Measurements from ENCODE around the gene ZNF280B.
"Not testable (repeated sequence)": the region's sequence is repeated elsewhere in the genome, so short reads cannot be mapped to it uniquely, and the experiment has no call there.

ZNF280B gene

GRCh38 chr22:22523494-22523893 is 15.0 kb upstream of the ZNF280B start:
- Histone ChIP-seq H3K9me3 (ENCODE audit: insufficient read depth, low read length) (no peaks in the 10 kb centered on the region), H3K4me3 (ENCODE audit: insufficient read length, low read depth) (no peak overlapping the region), H3K9ac (ENCODE audit: insufficient read length, low read depth) (no peak overlapping the region), H3K4me1 (ENCODE audit: insufficient read depth, insufficient read length) (no peaks in the 10 kb centered on the region), H3K27me3 (ENCODE audit: insufficient read depth, insufficient read length) (peaks cover 93% of the 10 kb centered on the region), H3K36me3 (ENCODE audit: insufficient read depth, insufficient read length, low read length) (no peaks in the 10 kb centered on the region)
- TF ChIP-seq YY1 (IDR thresholded peaks at IDR 0.05; ENCODE audit: insufficient read depth, insufficient read length) (no peak), SUZ12 (IDR thresholded peaks at IDR 0.05; ENCODE audit: extremely low read depth, insufficient read depth, insufficient read length) (no peak), ZNF274 (IDR thresholded peaks at IDR 0.05; ENCODE audit: low read depth, low read length) (no peak)
- no peak for DNase-seq (ENCODE audit: low read depth, low spot score)

GRCh38 chr22:22521631-22522030 is 13.1 kb upstream of the ZNF280B start:
- H3K9ac ChIP-seq (ENCODE audit: insufficient read length, low read depth): no peak overlapping the region
- TF ChIP-seq SUZ12 (IDR thresholded peaks at IDR 0.05; ENCODE audit: extremely low read depth, insufficient read depth, insufficient read length) (no peak), ZNF274 (IDR thresholded peaks at IDR 0.05; ENCODE audit: low read depth, low read length) (no peak), YY1 (IDR thresholded peaks at IDR 0.05; ENCODE audit: insufficient read depth, insufficient read length) (no peak)

GRCh38 chr22:22520667-22521602 is 12.4 kb upstream of the ZNF280B start:
- H3K4me1 ChIP-seq (ENCODE audit: insufficient read depth, insufficient read length): no peaks in the 10 kb centered on the region
- H3K9ac ChIP-seq (ENCODE audit: insufficient read length, low read depth): no peak overlapping the region
- H3K36me3 ChIP-seq (ENCODE audit: insufficient read depth, insufficient read length, low read length): no peaks in the 10 kb centered on the region
- no peak overlapping the region for H3K4me3 ChIP-seq (ENCODE audit: insufficient read length, low read depth)
- no peaks in the 10 kb centered on the region for H3K9me3 ChIP-seq (ENCODE audit: insufficient read depth, low read length)
- DNase-seq (ENCODE audit: low read depth, low spot score): no peak
- TF ChIP-seq ZNF274 (IDR thresholded peaks at IDR 0.05; ENCODE audit: low read depth, low read length) (no peak), SUZ12 (IDR thresholded peaks at IDR 0.05; ENCODE audit: extremely low read depth, insufficient read depth, insufficient read length) (no peak), YY1 (IDR thresholded peaks at IDR 0.05; ENCODE audit: insufficient read depth, insufficient read length) (no peak)
- H3K27me3 ChIP-seq (ENCODE audit: insufficient read depth, insufficient read length): peaks cover 88% of the 10 kb centered on the region

More at GRCh38 chr22:22521631-22522030, 13.1 kb upstream of the ZNF280B start:
- peaks cover 88% of the 10 kb centered on the region for H3K27me3 ChIP-seq (ENCODE audit: insufficient read depth, insufficient read length)
- no peaks in the 10 kb centered on the region for H3K9me3 ChIP-seq (ENCODE audit: insufficient read depth, low read length)
- no peaks in the 10 kb centered on the region for H3K36me3 ChIP-seq (ENCODE audit: insufficient read depth, insufficient read length, low read length)
- DNase-seq (ENCODE audit: low read depth, low spot score): no peak
- H3K4me3 ChIP-seq (ENCODE audit: insufficient read length, low read depth): no peak overlapping the region
- H3K4me1 ChIP-seq (ENCODE audit: insufficient read depth, insufficient read length): no peaks in the 10 kb centered on the region

- Histone ChIP-seq H3K4me1 (ENCODE audit: insufficient read depth, insufficient read length) (no peaks in the 10 kb centered on the region), H3K4me3 (ENCODE audit: insufficient read length, low read depth) (no peak within 1 kb of the TSS), H3K9me3 (ENCODE audit: insufficient read depth, low read length) (no peaks in the 10 kb centered on the region), H3K36me3 (ENCODE audit: insufficient read depth, insufficient read length, low read length) (no peaks in the 10 kb centered on the region), H3K9ac (ENCODE audit: insufficient read length, low read depth) (no peak within 1 kb of the TSS), H3K27me3 (ENCODE audit: insufficient read depth, insufficient read length) (peaks cover 88% of the 10 kb centered on the region)
- no peak for TF ChIP-seq ZNF274 (IDR thresholded peaks at IDR 0.05; ENCODE audit: low read depth, low read length)
- TF ChIP-seq SUZ12 (IDR thresholded peaks at IDR 0.05; ENCODE audit: extremely low read depth, insufficient read depth, insufficient read length): no peak
- TF ChIP-seq YY1 (IDR thresholded peaks at IDR 0.05; ENCODE audit: insufficient read depth, insufficient read length): no peak
- no peak for DNase-seq (ENCODE audit: low read depth, low spot score)
Observed at GRCh38 chr22:22520020-22520656, 11.6 kb upstream of the ZNF280B start, which contains the start of gene ZNF280A. Gene ZNF280A, minus strand, starts transcription at chr22:22520270. Its CDS starts 4,640 bp downstream, at chr22:22515630.

- no peaks in the 10 kb centered on the region for H3K9me3 ChIP-seq (ENCODE audit: insufficient read depth, low read length)
- H3K4me1 ChIP-seq (ENCODE audit: insufficient read depth, insufficient read length): no peaks in the 10 kb centered on the region
- no peak for TF ChIP-seq ZNF274 (IDR thresholded peaks at IDR 0.05; ENCODE audit: low read depth, low read length)
- TF ChIP-seq YY1 (IDR thresholded peaks at IDR 0.05; ENCODE audit: insufficient read depth, insufficient read length): no peak
- TF ChIP-seq SUZ12 (IDR thresholded peaks at IDR 0.05; ENCODE audit: extremely low read depth, insufficient read depth, insufficient read length): no peak
- no peak overlapping the region for H3K9ac ChIP-seq (ENCODE audit: insufficient read length, low read depth)
- peaks cover 88% of the 10 kb centered on the region for H3K27me3 ChIP-seq (ENCODE audit: insufficient read depth, insufficient read length)
- no peaks in the 10 kb centered on the region for H3K36me3 ChIP-seq (ENCODE audit: insufficient read depth, insufficient read length, low read length)
- no peak overlapping the region for H3K4me3 ChIP-seq (ENCODE audit: insufficient read length, low read depth)
- no peak for DNase-seq (ENCODE audit: low read depth, low spot score)
Observed at GRCh38 chr22:22519591-22519990, 11.0 kb upstream of the ZNF280B start.

- no peaks in the 10 kb centered on the region for H3K4me1 ChIP-seq (ENCODE audit: insufficient read depth, insufficient read length)
- H3K9me3 ChIP-seq (ENCODE audit: insufficient read depth, low read length): no peaks in the 10 kb centered on the region
- TF ChIP-seq SUZ12 (IDR thresholded peaks at IDR 0.05; ENCODE audit: extremely low read depth, insufficient read depth, insufficient read length): no peak
- no peak for TF ChIP-seq YY1 (IDR thresholded peaks at IDR 0.05; ENCODE audit: insufficient read depth, insufficient read length)
- no peak for TF ChIP-seq ZNF274 (IDR thresholded peaks at IDR 0.05; ENCODE audit: low read depth, low read length)
- no peaks in the 10 kb centered on the region for H3K36me3 ChIP-seq (ENCODE audit: insufficient read depth, insufficient read length, low read length)
- H3K9ac ChIP-seq (ENCODE audit: insufficient read length, low read depth): no peak overlapping the region
- H3K27me3 ChIP-seq (ENCODE audit: insufficient read depth, insufficient read length): peaks cover 89% of the 10 kb centered on the region
- no peak for DNase-seq (ENCODE audit: low read depth, low spot score)
- no peak overlapping the region for H3K4me3 ChIP-seq (ENCODE audit: insufficient read length, low read depth)
Observed at GRCh38 chr22:22516992-22517391, 8.4 kb upstream of the ZNF280B start.

GRCh38 chr22:22515890-22516289 is 7.3 kb upstream of the ZNF280B start:
- no peaks in the 10 kb centered on the region for H3K4me1 ChIP-seq (ENCODE audit: insufficient read depth, insufficient read length)
- DNase-seq (ENCODE audit: low read depth, low spot score): no peak
- H3K9ac ChIP-seq (ENCODE audit: insufficient read length, low read depth): no peak overlapping the region
- H3K9me3 ChIP-seq (ENCODE audit: insufficient read depth, low read length): peaks cover 2% of the 10 kb centered on the region
- TF ChIP-seq SUZ12 (IDR thresholded peaks at IDR 0.05; ENCODE audit: extremely low read depth, insufficient read depth, insufficient read length) (no peak), ZNF274 (IDR thresholded peaks at IDR 0.05; ENCODE audit: low read depth, low read length) (no peak), YY1 (IDR thresholded peaks at IDR 0.05; ENCODE audit: insufficient read depth, insufficient read length) (no peak)
- H3K27me3 ChIP-seq (ENCODE audit: insufficient read depth, insufficient read length): peaks cover 89% of the 10 kb centered on the region
- no peaks in the 10 kb centered on the region for H3K36me3 ChIP-seq (ENCODE audit: insufficient read depth, insufficient read length, low read length)
- no peak overlapping the region for H3K4me3 ChIP-seq (ENCODE audit: insufficient read length, low read depth)

GRCh38 chr22:22514431-22514830 is 5.9 kb upstream of the ZNF280B start:
- H3K4me1 ChIP-seq (ENCODE audit: insufficient read depth, insufficient read length); H3K9ac ChIP-seq (ENCODE audit: insufficient read length, low read depth); H3K4me3 ChIP-seq (ENCODE audit: insufficient read length, low read depth); DNase-seq (ENCODE audit: low read depth, low spot score); H3K36me3 ChIP-seq (ENCODE audit: insufficient read depth, insufficient read length, low read length): not testable (repeated sequence)
- Histone ChIP-seq H3K9me3 (ENCODE audit: insufficient read depth, low read length) (peaks cover 16% of the 10 kb centered on the region), H3K27me3 (ENCODE audit: insufficient read depth, insufficient read length) (peaks cover 79% of the 10 kb centered on the region)
